ENCODE results near the gene SPTSSA.
"Not testable (repeated sequence)": the region's sequence is repeated elsewhere in the genome, so short reads cannot be mapped to it uniquely, and the experiment has no call there.

SPTSSA gene, protein sequence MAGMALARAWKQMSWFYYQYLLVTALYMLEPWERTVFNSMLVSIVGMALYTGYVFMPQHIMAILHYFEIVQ

DNA sequence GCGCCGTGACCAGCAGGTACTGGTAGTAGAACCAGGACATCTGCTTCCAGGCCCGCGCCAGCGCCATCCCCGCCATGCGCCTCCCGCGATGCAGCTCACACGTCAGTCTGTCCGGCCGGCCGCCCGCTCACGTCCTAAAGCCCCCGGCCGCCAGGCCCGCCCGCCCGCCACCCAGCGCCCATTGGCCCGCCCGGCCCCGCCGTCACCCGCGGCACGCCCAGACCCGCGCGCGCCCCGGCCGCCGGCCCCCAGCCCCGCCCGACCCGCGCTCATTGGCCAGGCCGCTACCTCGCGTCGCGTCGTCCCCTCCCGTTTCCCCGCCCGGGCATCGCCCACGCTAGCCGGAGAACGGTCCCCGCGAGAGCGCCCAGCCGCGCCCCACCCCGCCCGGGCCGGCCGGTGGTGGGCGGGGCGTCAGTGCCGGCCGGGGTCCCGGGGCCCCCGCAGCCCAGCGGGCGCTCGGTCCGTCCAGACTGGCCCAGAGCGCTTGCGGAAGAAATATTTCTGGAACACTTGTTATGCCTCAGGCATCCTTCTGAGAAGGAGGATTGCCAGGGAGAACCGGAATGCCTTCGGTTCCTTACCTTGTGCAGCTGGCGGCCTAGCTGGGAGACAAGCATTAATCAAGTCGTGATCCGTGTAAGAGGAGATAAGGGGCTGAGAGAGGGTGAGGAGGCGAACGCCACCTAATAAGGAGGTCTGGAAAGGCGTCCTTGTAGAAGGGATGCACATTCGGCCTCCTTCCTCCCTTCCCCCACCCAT lies at the start of gene SPTSSA:
Gene SPTSSA (minus strand): TSS at position 109 of the 762 bp plus-strand sequence. CDS start 33 bp downstream, at position 76.
- peak; percentile 98 for DNase-seq (ENCODE audit: low spot score)

DNA sequence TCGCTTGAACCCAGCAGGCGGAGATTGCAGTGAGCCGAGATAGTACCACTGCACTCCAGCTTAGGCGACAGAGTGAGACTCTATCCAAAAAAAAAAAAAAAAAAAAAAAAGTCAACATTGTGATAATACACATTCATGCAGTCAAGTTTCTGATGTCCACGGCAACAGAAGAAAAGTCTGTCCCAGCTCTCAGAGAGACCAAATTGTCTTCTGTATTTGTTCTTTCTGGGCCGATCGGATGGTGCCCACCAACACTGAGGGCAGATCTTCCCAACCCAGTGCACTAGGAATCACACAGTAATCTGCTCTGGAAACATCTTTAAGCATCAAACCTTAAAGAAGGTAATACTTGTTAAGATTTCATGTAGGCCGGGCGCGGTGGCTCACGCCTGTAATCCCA lies 45.8 kb upstream of the SPTSSA start:
- DNase-seq (ENCODE audit: low spot score): no peak

DNA sequence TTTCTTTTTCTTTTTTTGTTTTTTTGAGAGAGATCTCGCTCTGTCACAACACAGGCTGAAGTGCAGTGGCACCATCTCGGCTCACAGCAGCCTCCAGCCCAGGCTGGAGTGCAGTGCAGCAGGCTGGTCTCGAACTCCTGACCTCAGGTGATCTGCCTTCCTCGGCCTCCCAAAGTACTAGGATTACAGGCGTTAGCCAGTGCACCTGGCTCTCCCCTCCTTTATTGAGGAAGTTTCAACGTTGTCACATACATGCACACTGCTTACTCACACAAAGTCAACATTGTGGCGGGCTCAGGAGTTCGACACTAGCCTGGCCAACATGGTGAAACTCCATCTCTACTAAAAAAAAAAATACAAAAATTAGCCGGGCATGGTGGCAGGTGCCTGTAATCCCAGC lies 45.4 kb upstream of the SPTSSA start:
- no peak for DNase-seq (ENCODE audit: low spot score)

DNA sequence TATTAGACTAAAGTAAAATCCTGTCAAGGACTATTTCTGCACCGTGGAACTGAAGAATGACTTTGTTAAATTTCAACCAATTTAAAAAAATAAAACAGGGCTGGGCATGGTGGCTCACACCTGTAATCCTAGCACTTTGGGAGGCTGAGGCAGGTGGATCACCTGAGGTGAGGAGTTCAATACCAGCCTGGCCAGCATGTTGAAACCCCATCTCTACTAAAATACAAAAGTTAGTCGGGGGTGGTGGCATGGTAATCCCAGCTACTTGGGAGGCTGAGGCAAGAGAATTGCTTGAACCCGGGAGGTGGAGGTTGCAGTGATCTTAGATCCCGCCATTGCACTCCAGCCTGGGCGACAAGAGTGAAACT lies 43.1 kb upstream of the SPTSSA start:
- DNase-seq (ENCODE audit: low spot score): not testable (repeated sequence)

DNA sequence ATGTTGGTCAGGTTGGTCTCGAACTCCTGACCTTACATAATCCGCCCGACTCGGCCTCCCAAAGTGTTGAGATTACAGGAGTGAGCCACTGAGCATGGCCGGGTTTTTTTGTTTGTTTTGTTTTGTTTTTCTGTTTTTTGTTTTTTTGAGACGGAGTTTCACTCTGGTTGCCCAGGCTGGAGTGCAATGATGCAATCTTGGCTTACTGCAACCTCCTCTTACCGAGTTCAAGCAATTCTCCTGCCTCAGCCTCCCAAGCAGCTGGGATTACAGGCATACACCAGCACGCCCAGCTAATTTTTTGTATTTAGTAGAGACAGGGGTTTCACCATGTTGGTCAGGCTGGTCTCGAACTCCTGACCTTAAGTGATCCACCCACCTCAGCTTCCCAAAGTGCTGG lies 42.0 kb upstream of the SPTSSA start:
- not testable (repeated sequence) for DNase-seq (ENCODE audit: low spot score)

DNA sequence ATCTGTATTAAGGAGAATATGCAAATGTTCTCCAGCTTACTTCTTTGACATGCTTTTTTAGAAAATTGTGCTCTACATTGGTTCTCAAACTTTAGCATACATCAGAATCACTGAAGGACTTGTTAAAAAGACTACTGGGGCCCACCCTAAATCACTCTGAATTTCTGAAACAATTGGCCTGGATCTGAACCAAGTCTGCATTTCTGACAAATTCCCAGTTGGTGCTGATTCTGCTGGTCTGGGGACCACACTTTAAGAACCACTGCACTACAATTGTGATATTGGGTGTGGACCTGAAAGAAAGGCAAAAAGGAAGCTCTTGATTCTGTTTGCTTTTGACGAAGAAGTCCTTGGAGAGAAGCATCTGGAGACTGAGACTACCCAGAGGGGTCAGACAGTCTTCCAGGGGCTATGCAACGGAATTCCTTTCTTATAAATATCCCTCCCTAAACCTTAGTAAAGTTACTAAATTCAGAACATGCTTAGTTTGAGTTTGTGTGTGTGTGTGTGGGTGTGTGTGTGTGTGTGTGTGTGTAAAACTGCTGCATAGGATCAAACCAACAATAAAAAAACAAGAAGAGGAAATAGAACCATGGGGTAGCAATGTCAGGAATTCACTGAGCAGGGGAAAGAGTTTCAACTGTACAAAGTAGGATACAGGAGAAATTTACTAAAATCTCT lies 40.6 kb upstream of the SPTSSA start:
- no peak for DNase-seq (ENCODE audit: low spot score)

DNA sequence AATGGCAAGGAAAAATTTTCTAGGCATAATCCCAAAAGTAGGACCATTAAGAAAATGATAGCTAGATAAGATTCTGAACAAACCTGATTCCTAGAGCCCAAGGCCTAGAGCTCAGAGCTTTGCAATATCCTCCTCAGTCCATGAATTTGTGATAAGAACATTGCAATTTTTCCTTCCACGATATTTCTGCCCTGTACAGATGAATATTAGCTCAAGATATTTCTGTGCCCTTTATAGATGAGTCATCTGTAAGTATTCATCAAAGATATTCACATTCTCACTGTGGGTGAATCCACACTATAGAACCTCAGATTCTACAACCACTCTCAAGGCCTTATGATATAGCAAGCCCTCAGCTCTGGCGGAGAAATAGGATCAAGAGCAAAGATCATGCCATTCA lies 40.0 kb upstream of the SPTSSA start:
- no peak for DNase-seq (ENCODE audit: low spot score)

DNA sequence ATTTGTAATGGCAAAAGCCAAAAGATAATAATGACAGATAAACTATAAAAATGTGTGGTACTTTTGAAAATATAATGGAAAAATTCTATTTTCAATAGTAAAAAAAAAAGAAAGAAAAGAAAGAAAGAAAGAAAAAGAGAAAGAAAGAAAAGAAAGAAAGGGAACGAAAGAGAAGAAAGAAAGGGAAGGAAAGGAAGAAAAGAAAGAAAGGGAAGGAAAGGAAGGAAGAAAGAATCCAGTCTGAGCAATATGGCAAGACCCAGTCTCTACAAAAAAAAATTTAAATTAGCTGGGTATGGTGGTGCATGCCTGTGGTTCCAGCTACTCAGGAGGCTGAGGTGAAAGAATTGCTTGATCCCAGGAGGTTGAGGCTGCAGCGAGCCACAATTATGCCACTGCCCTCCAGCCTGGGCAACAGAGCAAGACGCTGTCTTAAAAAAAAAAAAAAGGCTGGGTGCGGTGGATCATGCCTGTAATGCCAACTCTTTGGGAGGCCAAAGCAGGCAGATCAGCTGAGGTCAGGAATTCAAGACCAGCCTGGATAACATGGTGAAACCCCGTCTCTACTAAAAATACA lies 39.1 kb upstream of the SPTSSA start:
- no peak for DNase-seq (ENCODE audit: low spot score)

DNA sequence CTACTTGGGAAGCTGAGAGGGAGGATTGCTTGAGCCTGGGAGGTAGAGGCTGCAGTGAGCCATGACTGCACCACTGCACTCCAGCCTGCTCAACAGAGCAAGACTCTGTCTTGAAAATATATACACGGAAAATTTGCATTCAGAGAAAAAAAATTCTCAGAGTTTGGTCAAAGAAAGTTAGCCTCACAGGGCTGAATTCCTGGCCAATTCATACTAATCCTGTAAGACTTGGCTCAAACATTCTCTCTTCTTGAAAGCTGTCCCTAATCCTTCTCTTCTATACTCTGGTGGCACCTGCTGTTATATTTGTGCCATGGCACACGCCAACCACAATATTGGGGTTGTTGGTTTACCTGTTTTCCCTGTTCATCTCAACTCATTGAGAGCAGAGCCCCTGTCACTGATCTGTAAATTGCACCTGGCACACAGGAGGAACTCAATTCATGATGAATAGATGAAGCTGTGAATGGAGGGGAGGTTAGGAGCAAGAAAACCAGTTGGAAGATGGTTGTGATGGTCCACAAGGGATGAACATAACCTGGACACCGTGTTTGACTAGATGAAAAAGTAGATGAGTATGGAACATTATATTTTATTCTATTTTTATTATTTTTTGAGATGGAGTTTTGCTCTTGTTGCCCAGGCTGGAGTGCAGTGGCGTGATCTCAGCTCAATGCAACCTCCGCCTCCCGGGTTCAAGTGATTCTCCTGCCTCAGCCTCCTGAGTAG lies 36.8 kb upstream of the SPTSSA start:
- no peak for DNase-seq (ENCODE audit: low spot score)

DNA sequence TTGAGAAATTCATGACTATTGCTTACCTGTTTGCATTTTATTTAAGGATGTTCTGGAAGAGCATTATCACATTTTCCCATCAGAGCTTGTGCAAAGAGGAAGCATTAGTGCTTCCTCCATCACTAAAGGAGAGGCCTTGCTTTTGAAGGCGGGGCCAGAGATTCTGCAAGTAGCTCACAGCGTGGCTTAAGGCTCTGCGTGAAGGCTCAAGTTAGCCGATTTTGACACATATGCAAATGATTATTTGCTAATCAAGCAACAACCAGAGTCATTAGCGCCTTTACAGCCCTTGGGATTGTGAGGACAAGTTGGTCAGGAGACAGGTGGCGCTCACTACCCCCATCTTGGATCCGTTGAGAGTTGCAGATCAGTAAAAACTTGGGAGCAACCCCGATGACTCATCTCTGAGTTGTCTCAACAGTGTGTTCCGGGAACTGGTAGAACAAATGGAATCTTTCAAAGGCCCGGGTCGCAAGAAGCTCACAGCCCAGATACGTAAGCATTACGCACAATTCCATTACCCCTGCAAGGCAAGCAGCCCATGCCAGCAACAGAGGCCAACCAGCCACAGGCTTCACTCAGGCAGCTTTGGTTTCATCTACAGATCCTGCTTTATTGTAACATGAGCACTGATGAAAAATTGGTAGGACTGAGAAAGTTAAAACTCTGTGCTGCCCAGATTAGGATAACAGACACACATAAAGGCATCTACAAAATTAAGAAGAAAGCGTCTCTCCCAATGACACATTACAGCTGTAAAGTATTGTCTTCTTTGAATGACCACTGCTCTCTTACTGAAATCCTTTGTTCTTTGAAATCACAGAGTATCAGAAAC lies 34.9 kb upstream of the SPTSSA start:
- DNase-seq (ENCODE audit: low spot score): peak; percentile 93

DNA sequence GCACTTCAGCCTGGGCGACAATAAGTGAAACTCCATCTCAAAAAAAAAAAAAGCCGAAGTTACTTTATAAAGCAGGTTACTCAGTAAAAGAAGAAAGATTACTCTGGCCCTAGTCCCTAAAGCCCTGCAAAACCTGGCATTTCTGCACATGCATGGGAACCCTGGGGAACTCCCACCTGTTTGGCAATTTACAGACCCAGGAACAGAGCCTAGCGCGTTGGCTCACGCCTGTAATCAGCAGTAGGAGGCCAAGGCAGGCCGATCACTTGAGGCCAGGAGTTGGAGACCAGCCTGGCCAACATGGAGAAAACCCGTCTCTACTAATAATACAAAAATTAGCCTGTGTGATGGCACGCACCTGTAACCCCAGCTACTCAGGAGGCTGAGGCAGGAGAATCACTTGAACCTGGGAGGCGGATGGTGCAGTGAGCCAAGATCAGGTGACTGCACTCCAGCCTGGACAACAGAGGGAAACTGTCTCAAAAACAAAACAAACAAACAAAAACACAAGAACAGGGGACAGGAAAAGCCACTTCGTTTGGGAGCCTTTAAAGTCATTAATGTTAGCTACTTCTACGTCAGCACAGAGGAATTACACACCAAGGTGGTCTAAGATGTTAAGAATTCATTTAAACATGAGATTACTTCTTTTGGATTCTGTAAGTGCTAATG lies 34.1 kb upstream of the SPTSSA start:
- DNase-seq (ENCODE audit: low spot score): no peak

DNA sequence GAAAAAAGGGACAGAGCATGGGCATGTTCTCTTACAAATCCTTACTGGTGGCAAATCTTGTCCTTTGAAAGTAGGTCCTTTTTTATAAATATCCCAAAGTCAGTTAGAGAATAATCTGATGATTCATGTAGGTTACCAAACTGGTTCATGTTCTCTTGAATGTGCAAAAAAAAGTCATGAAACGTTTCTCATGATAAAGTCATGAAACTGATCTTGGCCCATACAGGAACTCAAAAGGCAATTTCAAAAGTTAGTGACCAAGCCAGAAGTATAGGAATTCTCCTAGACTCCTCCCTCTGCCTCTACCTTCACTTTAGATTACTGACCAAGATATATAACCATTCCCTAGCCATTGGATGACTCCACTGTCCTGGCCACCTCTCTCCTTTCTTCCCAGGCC lies 27.3 kb upstream of the SPTSSA start:
- no peak for DNase-seq (ENCODE audit: low spot score)

DNA sequence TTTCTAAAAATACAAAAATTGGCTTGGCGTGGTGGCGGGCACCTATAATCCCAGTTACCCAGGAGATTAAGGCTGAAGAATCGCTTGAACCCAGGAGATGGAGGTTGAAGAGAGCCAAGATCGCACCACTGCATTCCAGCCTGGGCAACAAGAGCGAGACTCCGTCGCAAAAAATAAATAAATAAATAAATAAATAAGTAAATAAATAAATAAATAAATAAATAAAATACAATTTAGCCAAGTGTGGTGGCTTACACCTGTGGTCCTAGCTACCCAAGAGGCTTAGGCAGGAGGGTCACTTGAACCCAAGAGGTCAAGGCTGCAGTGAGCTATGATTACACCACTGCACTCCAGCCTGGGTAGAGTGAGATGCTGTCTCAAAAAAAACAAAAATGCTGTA lies 26.5 kb upstream of the SPTSSA start:
- DNase-seq (ENCODE audit: low spot score): no peak

DNA sequence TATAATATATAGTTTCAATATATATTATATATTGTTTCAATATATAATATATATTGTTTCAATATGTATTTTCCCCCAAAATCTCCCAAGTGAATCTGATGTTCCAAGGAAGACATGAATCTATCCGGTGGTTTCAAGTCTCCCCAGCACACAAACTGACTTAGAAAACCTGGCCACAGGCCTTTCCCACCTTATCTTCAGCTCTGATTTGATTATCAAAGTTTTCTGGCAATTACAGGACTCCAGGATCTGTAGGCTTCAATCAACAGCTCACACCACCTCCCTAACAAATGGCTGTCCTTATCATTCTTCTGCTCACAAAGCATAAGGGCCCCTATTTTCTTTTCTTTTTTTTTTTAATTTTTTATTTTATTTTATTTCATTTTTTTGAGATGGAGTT lies 22.7 kb upstream of the SPTSSA start:
- no peak for DNase-seq (ENCODE audit: low spot score)

DNA sequence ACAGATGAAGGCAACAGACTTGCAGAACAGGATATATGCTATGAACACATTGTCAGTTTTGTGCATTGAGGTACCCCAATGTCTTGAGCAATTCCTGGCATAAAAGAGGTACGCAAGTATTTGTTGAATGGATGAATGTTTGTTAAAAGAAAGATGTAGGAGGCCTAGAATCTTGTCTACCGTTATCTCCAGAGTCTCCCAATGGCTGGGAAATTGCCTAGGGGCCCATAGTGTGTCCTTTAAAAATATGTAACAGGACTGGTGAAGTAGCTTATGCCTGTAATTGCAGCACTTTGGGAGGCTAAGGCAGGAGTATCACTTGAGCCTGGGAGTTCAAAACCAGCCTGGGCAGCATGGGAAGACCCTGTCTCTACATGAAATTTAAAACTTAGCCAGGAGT lies 20.4 kb upstream of the SPTSSA start:
- no peak for DNase-seq (ENCODE audit: low spot score)

DNA sequence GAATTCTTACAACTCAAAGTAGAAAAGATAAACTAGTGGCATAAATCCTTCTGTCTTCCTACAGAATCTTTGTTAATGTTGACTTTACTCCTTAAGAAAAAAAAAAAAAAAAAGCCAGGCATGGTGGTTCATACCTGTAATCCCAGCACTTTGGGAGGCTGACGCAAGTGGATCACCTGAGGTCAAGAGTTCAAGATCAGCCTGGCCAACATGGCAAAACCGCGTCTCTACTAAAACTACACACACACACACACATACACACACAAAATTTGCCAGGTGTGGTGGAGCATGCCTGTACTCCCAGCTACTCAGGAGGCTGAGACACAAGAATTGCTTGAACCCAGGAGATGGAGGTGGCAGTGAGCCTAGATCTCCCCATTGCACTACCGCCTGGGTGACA lies 17.7 kb upstream of the SPTSSA start:
- no peak for DNase-seq (ENCODE audit: low spot score)

DNA sequence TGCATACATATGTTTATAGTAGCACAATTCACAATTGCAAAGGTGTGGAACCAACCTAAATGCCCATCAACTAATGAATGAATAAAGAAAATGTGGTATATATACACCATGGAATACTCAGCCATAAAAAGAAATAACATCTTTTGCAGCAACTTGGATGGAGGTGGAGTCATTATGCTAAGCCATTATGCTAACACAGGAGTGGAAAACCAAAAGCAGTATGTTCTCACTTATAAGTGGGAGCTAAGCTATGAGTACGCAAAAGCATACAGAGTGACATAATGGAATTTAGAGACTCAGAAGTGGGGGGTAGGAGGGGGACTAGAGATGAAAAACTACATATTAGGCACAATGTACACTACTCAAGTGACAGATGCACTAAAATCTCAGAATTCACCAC lies 16.2 kb upstream of the SPTSSA start:
- no peak for DNase-seq (ENCODE audit: low spot score)

DNA sequence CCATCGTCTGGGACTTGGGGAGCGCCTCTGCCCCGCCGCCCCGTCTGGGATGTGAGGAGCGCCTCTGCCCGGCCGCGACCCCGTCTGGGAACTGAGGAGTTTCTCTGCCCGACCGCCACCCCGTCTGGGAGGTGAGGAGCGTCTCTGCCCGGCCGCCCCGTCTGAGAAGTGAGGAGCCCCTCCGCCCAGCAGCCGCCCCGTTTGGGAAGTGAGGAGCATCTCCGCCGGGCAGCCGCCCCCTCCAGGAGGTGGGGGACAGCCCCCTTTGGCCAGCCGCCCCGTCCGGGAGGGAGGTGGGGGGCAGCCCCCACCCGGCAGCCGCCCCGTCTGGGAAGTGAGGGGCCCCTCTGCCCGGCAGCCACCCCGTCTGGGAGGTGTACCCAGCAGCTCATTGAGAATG lies 14.0 kb upstream of the SPTSSA start:
- DNase-seq (ENCODE audit: low spot score): not testable (repeated sequence)

DNA sequence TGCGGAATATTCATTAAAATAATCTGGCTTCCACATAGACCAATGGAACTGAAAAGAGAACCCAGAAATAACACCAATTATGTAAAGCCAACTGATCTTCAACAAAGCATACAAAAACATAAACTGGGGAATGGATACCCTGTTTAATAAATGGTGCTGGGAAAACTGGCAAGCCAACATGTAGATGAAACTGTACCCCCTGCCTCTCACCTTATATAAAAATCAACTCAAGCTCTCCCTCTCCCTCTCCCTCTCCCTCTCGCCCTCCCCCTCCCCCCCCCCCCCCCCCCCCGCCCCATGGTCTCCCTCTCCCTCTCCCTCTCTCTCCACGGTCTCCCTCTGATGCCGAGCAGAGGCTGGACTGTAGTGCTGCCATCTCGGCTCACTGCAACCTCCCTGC lies 13.1 kb upstream of the SPTSSA start:
- DNase-seq (ENCODE audit: low spot score): no peak

DNA sequence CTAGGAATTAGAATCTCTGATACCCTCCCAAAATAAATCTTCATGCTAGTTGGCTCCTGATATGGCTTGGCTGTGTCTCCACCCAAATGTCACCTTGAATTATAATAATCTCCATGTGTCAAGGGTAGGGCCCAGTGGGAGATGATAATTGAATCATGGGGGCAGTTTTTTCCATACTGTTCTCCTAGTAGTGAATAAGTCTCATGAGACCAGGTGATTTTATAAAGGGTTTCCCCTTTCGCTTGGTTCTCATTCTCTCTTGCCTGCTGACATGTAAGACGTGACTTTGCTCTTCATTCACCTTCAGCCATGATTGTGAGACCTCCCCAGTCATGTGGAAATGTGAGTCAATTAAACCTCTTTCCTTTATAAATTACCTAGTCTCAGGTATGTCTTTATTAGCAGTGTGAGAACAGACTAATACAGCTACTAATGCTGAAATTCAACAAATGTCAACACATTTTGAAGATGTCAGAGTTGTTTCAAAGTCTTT lies 12.2 kb upstream of the SPTSSA start:
- DNase-seq (ENCODE audit: low spot score): no peak

DNA sequence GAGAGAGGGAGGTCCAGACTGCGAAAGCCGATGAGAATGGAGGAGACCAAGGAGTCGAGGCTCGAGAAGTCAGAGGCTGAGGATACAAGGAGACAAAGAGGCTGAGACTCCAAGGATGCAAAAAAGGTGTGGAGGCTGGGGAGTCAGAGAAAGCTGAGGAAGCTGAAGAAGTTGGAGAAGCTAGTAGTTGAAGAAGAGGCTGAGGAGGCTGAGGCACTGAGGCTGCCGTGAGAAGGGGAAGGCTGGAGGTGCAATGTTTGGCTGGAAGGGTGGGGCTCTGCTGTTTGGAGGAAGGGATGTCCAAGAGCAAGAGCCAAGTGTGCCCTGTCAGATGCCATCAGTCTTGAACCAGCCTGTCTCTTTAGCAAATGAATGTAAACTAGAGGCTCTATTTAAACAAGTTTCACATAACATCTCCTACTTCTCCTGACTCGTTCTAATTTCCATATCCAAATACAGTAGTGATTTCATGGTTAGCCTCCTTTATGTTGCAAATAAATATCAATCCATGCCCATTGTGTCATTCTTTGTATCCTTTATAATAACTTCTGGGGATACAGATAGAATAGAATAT lies 10.8 kb upstream of the SPTSSA start:
- DNase-seq (ENCODE audit: low spot score): no peak
